Liver (tissue), 9 donors: Measurements from ENCODE around the gene GDPD5. TPM values are rescaled to one million over a fixed set of nuclear protein-coding genes. Genes with fewer than 3 reads are reported as not detected.
A peak's percentile ranks its signal among the peaks of the same experiment; 100 is the strongest.

ENCODE experiments used
- DNase-seq: peaks from one replicate; pipeline ENCODE4 v3.0.0-alpha.2; 2017; ENCODE audit warnings: low spot score
- H3K27ac ChIP-seq, 2 donors: one replicate each; pipeline ENCODE4 v1.7.0; 2013; ENCODE audit warnings: inconsistent platforms in 2 of 2, low read length in 2 of 2, control low read depth in 1 of 2, low read depth in 1 of 2, mild to moderate bottlenecking in 1 of 2
- H3K27me3 ChIP-seq, 4 donors: one replicate each; pipeline versions ENCODE4 v1.6.1 to v1.7.0; 2013; ENCODE audit warnings: low read length in 3 of 4, inconsistent platforms in 1 of 4, mild to moderate bottlenecking in 1 of 4, moderate library complexity in 1 of 4; ENCODE audit not compliant: control insufficient read depth in 4 of 4, insufficient read depth in 4 of 4
- H3K36me3 ChIP-seq, 4 donors: one replicate each; pipeline versions ENCODE4 v1.6.1 to v1.7.0; 2013; ENCODE audit warnings: low read length in 3 of 4, mild to moderate bottlenecking in 3 of 4, low read depth in 1 of 4, moderate library complexity in 1 of 4; ENCODE audit not compliant: control insufficient read depth in 4 of 4, insufficient read depth in 3 of 4
- H3K4me1 ChIP-seq, 4 donors: one replicate each; pipeline versions ENCODE4 v1.6.1 to v1.7.0; 2013; ENCODE audit warnings: low read length in 3 of 4, mild to moderate bottlenecking in 3 of 4, moderate library complexity in 1 of 4; ENCODE audit not compliant: control insufficient read depth in 4 of 4, insufficient read depth in 4 of 4
- H3K4me3 ChIP-seq, 3 donors: one replicate each; pipeline versions ENCODE4 v1.6.1 to v1.7.0; 2013; ENCODE audit warnings: low read length in 3 of 3, control low read depth in 1 of 3, low read depth in 1 of 3, mild to moderate bottlenecking in 1 of 3
- H3K9ac ChIP-seq, 2 donors: one replicate each; pipeline ENCODE4 v1.7.0; 2013; ENCODE audit warnings: low read length in 2 of 2, mild to moderate bottlenecking in 2 of 2, moderate library complexity in 2 of 2, control low read depth in 1 of 2, low read depth in 1 of 2
- H3K9me3 ChIP-seq, 4 donors: one replicate each; pipeline versions ENCODE4 v1.6.1 to v1.7.0; 2013; ENCODE audit warnings: low read length in 3 of 4; ENCODE audit not compliant: control insufficient read depth in 4 of 4
- ATF3 ChIP-seq: IDR thresholded peaks from 2 replicates; pipeline ENCODE4 v1.6.1; 2016; ENCODE audit warnings: antibody characterized with exemption
- CTCF ChIP-seq: fragments of 150-350 bp; IDR thresholded peaks from 2 replicates; pipeline ENCODE4 v1.5.1; 2017; ENCODE audit warnings: improper control_type of control experiment, low read depth, low read length; ENCODE audit not compliant: missing input control
- EGR1 ChIP-seq, 2 donors: IDR thresholded peaks; 2 replicates each; pipeline ENCODE4 v1.6.1; 2016 to 2018; ENCODE audit warnings: antibody characterized with exemption in 2 of 2, low read depth in 2 of 2
- FOXA1 ChIP-seq: IDR thresholded peaks from 2 replicates; pipeline ENCODE4 v1.6.1; 2016; ENCODE audit warnings: antibody characterized with exemption
- FOXA2 ChIP-seq: IDR thresholded peaks from 2 replicates; pipeline ENCODE4 v1.6.1; 2016; ENCODE audit warnings: antibody characterized with exemption
- GABPA ChIP-seq, 2 donors: IDR thresholded peaks in 1 of 2; conservative IDR thresholded peaks in 1 of 2; 2 replicates each; pipeline ENCODE4 v1.6.1; 2016; ENCODE audit warnings: antibody characterized with exemption in 2 of 2, mild to moderate bottlenecking in 1 of 2, moderate library complexity in 1 of 2
- HNF4A ChIP-seq, 2 donors: conservative IDR thresholded peaks; 2 replicates each; pipeline ENCODE4 v1.6.1; 2016; ENCODE audit warnings: antibody characterized with exemption in 2 of 2, mild to moderate bottlenecking in 2 of 2
- HNF4G ChIP-seq: IDR thresholded peaks from 2 replicates; pipeline ENCODE4 v1.6.1; 2016; ENCODE audit warnings: antibody characterized with exemption
- JUND ChIP-seq, 2 donors: IDR thresholded peaks; 2 replicates each; pipeline ENCODE4 v1.6.1; 2016; ENCODE audit warnings: antibody characterized with exemption in 2 of 2
- MAX ChIP-seq: IDR thresholded peaks from 2 replicates; pipeline ENCODE4 v1.6.1; 2016; ENCODE audit warnings: antibody characterized with exemption
- NR2F2 ChIP-seq: IDR thresholded peaks from 2 replicates; pipeline ENCODE4 v1.6.1; 2016; ENCODE audit warnings: antibody characterized with exemption
- RAD21 ChIP-seq, 2 donors: IDR thresholded peaks; 2 replicates each; pipeline ENCODE4 v1.6.1; 2016; ENCODE audit warnings: antibody characterized with exemption in 2 of 2, mild to moderate bottlenecking in 2 of 2
- RXRA ChIP-seq, 2 donors: IDR thresholded peaks; 2 replicates each; pipeline ENCODE4 v1.6.1; 2017 to 2018; ENCODE audit warnings: antibody characterized with exemption in 2 of 2, mild to moderate bottlenecking in 1 of 2
- SP1 ChIP-seq: IDR thresholded peaks from 2 replicates; pipeline ENCODE4 v1.6.1; 2018; ENCODE audit warnings: antibody characterized with exemption, mild to moderate bottlenecking
- TAF1 ChIP-seq: conservative IDR thresholded peaks from 2 replicates; pipeline ENCODE4 v1.6.1; 2016; ENCODE audit warnings: antibody characterized with exemption, mild to moderate bottlenecking
- YY1 ChIP-seq: IDR thresholded peaks from 2 replicates; pipeline ENCODE4 v1.6.1; 2016; ENCODE audit warnings: antibody characterized with exemption, mild to moderate bottlenecking
- WGBS: extraction: QIAGEN DNeasy Blood & Tissue Kit; methylation state at CpG from one replicate; pipeline ENCODE4 v1.1.7; 2013; 5-methylcytosine and 5-hydroxymethylcytosine counted together
- polyA plus RNA-seq, 2 donors: library from polyadenylated mRNA; stranded (reverse) in 1 of 2; unstranded in 1 of 2; fragments of 200-250 nt in 1 of 2; fragments of >200 nt in 1 of 2; fragmentation: Nextera tagmentation in 1 of 2; extraction: Ambion mirVana in 1 of 2; gene quantifications; one replicate each; pipeline versions ENCODE4 v1.2.1 to v1.2.3, GENCODE V29; 2013 to 2015
- total RNA-seq, 2 donors: library from RNA; depleted of rRNA; stranded (reverse); fragments of >200 nt; gene quantifications; one replicate each; pipeline ENCODE4 v1.2.3, GENCODE V29; 2014
- TF ChIP-seq, protein P1 (sequence below): IDR thresholded peaks from 2 replicates; pipeline ENCODE4 v1.6.1; 2016; ENCODE audit warnings: antibody characterized with exemption
- TF ChIP-seq, protein P2 (sequence below): IDR thresholded peaks from 2 replicates; pipeline ENCODE4 v1.6.1; 2016; ENCODE audit warnings: antibody characterized with exemption, mild to moderate bottlenecking
- donor health status: healthy.
- donor health status: healthy.
- donor health status: healthy.
- donor health status: healthy.
- donor health status: healthy.

GDPD5 gene
- total and polyA plus RNA-seq, 4 donors = 3.0 to 22.8 (median 4.2) TPM

- TF ChIP-seq MAX (no peak), HNF4G (no peak), FOXA1 (no peak), JUND (IDR thresholded peaks at IDR 0.05) (no peak), SP1 (no peak), HNF4A (conservative IDR thresholded peaks at IDR 0.05) (no peak), NR2F2 (no peak), EGR1 (IDR thresholded peaks at IDR 0.05; ENCODE audit: low read depth in 2 of 2) (no peak), ATF3 (no peak), YY1 (no peak), CTCF (no peak), RAD21 (IDR thresholded peaks at IDR 0.05) (no peak), GABPA (IDR thresholded peaks at IDR 0.05 in 1 of 2, conservative IDR thresholded peaks at IDR 0.05 in 1 of 2) (no peak), FOXA2 (no peak), RXRA (IDR thresholded peaks at IDR 0.05) (no peak), TAF1 (no peak)
- TF ChIP-seq, protein P1, sequence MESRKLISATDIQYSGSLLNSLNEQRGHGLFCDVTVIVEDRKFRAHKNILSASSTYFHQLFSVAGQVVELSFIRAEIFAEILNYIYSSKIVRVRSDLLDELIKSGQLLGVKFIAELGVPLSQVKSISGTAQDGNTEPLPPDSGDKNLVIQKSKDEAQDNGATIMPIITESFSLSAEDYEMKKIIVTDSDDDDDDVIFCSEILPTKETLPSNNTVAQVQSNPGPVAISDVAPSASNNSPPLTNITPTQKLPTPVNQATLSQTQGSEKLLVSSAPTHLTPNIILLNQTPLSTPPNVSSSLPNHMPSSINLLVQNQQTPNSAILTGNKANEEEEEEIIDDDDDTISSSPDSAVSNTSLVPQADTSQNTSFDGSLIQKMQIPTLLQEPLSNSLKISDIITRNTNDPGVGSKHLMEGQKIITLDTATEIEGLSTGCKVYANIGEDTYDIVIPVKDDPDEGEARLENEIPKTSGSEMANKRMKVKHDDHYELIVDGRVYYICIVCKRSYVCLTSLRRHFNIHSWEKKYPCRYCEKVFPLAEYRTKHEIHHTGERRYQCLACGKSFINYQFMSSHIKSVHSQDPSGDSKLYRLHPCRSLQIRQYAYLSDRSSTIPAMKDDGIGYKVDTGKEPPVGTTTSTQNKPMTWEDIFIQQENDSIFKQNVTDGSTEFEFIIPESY = no peak
- TF ChIP-seq, protein P2, sequence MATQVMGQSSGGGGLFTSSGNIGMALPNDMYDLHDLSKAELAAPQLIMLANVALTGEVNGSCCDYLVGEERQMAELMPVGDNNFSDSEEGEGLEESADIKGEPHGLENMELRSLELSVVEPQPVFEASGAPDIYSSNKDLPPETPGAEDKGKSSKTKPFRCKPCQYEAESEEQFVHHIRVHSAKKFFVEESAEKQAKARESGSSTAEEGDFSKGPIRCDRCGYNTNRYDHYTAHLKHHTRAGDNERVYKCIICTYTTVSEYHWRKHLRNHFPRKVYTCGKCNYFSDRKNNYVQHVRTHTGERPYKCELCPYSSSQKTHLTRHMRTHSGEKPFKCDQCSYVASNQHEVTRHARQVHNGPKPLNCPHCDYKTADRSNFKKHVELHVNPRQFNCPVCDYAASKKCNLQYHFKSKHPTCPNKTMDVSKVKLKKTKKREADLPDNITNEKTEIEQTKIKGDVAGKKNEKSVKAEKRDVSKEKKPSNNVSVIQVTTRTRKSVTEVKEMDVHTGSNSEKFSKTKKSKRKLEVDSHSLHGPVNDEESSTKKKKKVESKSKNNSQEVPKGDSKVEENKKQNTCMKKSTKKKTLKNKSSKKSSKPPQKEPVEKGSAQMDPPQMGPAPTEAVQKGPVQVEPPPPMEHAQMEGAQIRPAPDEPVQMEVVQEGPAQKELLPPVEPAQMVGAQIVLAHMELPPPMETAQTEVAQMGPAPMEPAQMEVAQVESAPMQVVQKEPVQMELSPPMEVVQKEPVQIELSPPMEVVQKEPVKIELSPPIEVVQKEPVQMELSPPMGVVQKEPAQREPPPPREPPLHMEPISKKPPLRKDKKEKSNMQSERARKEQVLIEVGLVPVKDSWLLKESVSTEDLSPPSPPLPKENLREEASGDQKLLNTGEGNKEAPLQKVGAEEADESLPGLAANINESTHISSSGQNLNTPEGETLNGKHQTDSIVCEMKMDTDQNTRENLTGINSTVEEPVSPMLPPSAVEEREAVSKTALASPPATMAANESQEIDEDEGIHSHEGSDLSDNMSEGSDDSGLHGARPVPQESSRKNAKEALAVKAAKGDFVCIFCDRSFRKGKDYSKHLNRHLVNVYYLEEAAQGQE = no peak
- Histone ChIP-seq H3K27ac (no peak overlapping the region), H3K27me3 (peaks cover 0 to 9% (median 4%) of the 10 kb centered on the region in 4 donors), H3K36me3 (no peaks in the 10 kb centered on the region), H3K4me1 (peaks cover 8 to 29% (median 16%) of the 10 kb centered on the region in 4 donors), H3K9me3 (peaks cover 0 to 5% (median 1%) of the 10 kb centered on the region in 4 donors), H3K4me3 (no peak overlapping the region), H3K9ac (no peak overlapping the region)
- no peak for DNase-seq
- WGBS = 92% methylated on average over 5 of the region's 5 CpGs
Observed at GRCh38 chr11:75426720-75427086, 99.0 kb downstream of the GDPD5 start.

DNA sequence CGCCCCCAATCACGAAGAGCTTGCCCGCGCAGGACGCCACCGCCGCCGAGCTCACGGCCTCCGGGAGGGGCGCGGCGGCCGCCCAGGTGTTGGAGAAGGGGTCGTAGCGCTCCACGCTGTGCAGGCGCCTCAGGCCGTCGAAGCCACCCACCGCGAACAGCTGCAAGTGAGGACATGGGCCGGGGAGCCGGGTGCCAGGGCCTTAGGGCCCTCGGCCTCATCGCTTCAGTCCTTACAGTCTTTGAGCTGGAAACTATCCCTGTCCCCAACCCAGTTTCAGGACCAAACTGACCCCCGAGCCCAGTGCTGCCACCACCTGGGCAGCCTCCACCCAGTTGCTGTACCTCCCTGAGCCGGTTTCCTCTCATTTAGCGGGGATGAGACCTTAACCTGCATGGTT, 100.3 kb downstream of the GDPD5 start:
- peaks cover 5 to 25% (median 15%) of the 10 kb centered on the region in 4 donors for H3K4me1 ChIP-seq
- no peak overlapping the region for H3K9ac ChIP-seq
- DNase-seq = no peak
- peaks cover 0 to 7% (median 3%) of the 10 kb centered on the region in 4 donors for H3K27me3 ChIP-seq
- H3K4me3 ChIP-seq = no peak overlapping the region
- WGBS = 84% methylated on average over 29 of the region's 29 CpGs
- peaks cover 0 to 5% (median 1%) of the 10 kb centered on the region in 4 donors for H3K9me3 ChIP-seq
- H3K36me3 ChIP-seq = no peaks in the 10 kb centered on the region
- H3K27ac ChIP-seq = no peak overlapping the region
- no peak for TF ChIP-seq EGR1 (IDR thresholded peaks at IDR 0.05; ENCODE audit: low read depth in 2 of 2)
- TF ChIP-seq CTCF = peak; percentile 7
